NCI-H1105 treated with DMSO at 0.1 percent for 48 hours (cell line): ENCODE results near the gene SLC16A13.
"Not testable (repeated sequence)": the region's sequence is repeated elsewhere in the genome, so short reads cannot be mapped to it uniquely, and the experiment has no call there.

Source experiments
- DNase-seq: peaks from one replicate; lab custom pipeline; 2025; lab: John Stamatoyannopoulos, UW

The SLC16A13 gene

GRCh38 chr17:7064261-7064660, 28.4 kb downstream of the SLC16A13 start:
- no peak for DNase-seq

- DNase-seq = no peak
These were observed 31.4 kb downstream of the SLC16A13 start for GRCh38 chr17:7067198-7067597.

GRCh38 chr17:7068268-7068667, 32.5 kb downstream of the SLC16A13 start:
- no peak for DNase-seq

GRCh38 chr17:7070712-7071111, 34.9 kb downstream of the SLC16A13 start:
- no peak for DNase-seq

- DNase-seq = no peak
These were observed 36.6 kb downstream of the SLC16A13 start for GRCh38 chr17:7072406-7072805.

- no peak for DNase-seq
These were observed 39.1 kb downstream of the SLC16A13 start for GRCh38 chr17:7074931-7075330.

- DNase-seq = no peak
These were observed 42.2 kb downstream of the SLC16A13 start for GRCh38 chr17:7077911-7078546.

GRCh38 chr17:7078711-7079110, 42.9 kb downstream of the SLC16A13 start:
- DNase-seq = no peak

GRCh38 chr17:7079581-7080455, 44.0 kb downstream of the SLC16A13 start, which contains the start of gene CLEC10A:
TSS of gene CLEC10A (minus strand) at chr17:7080251. CDS start at chr17:7078812, 1,439 bp downstream.
- DNase-seq = no peak

GRCh38 chr17:7080456-7081041, 44.7 kb downstream of the SLC16A13 start:
- no peak for DNase-seq

- DNase-seq = no peak
These were observed 45.7 kb downstream of the SLC16A13 start for GRCh38 chr17:7081341-7082062.

- DNase-seq = no peak
These were observed 47.8 kb downstream of the SLC16A13 start for GRCh38 chr17:7083592-7083991.

- no peak for DNase-seq
These were observed 48.3 kb downstream of the SLC16A13 start for GRCh38 chr17:7084088-7084487.

GRCh38 chr17:7088442-7088841, 52.6 kb downstream of the SLC16A13 start:
- not testable (repeated sequence) for DNase-seq

GRCh38 chr17:7089570-7089969, 53.8 kb downstream of the SLC16A13 start:
- DNase-seq = not testable (repeated sequence)
